ENCODE results near the gene WBP2. TPM values are rescaled to one million over a fixed set of nuclear protein-coding genes. Genes with fewer than 3 reads are reported as not detected.
A peak's percentile ranks its signal among the peaks of the same experiment; 100 is the strongest.

The WBP2 gene
- total RNA-seq, 1 donor from 2014 or later = 17.9 TPM

DNA sequence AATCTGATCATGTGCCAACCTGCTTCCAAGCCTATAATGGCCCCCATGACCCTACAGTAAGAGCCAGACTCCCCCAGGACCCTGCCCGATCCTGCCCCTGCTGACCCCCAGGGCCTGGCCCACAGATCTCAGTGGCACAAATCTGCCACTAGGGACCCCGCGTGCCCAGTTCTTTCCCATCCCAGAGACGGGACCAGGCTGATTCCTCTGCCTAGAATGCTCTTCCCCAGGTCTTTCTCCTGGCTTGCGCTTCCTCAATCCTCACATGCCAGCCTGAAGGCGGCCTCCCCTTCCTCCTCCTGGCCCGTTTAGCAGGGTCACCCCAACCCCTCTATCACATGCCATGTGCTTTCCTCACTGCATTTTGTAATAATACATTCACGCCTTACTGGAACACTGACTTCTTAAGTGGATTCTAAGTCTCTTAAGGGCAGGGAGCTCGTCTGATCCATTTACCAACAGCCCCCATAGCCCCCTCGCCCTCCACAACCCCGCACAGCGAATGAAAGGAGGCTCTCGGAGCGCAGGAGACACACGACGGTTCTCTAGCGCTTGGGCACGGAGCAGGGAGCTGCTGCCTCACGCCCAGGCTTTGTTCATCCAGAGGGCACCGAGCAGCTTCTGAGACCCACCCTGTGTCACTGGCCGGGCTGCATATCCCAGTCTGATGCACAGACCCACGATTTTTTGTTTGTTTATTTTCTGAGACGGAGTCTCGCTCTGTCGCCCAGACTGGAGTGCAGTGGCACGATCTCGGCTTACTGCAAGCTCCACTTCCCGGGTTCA, 40.4 kb upstream of the WBP2 start:
- TF ChIP-seq, protein P1, sequence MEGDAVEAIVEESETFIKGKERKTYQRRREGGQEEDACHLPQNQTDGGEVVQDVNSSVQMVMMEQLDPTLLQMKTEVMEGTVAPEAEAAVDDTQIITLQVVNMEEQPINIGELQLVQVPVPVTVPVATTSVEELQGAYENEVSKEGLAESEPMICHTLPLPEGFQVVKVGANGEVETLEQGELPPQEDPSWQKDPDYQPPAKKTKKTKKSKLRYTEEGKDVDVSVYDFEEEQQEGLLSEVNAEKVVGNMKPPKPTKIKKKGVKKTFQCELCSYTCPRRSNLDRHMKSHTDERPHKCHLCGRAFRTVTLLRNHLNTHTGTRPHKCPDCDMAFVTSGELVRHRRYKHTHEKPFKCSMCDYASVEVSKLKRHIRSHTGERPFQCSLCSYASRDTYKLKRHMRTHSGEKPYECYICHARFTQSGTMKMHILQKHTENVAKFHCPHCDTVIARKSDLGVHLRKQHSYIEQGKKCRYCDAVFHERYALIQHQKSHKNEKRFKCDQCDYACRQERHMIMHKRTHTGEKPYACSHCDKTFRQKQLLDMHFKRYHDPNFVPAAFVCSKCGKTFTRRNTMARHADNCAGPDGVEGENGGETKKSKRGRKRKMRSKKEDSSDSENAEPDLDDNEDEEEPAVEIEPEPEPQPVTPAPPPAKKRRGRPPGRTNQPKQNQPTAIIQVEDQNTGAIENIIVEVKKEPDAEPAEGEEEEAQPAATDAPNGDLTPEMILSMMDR (IDR thresholded peaks at IDR 0.05; ENCODE audit: insufficient read depth, low read length, severe bottlenecking) = peak; percentile 19
- DNase-seq (ENCODE audit: low read depth) (no peak), FAIRE-seq (peak; percentile 23)
- H3K27me3 ChIP-seq (ENCODE audit: control insufficient read depth, insufficient read depth, low read length) = no peaks in the 10 kb centered on the region
- H3K36me3 ChIP-seq (ENCODE audit: control insufficient read depth, insufficient read depth, low read length) = peaks cover 22% of the 10 kb centered on the region
- H3K4me3 ChIP-seq (ENCODE audit: low read depth, low read length) = peak overlapping the region; percentile 74

GRCh38 chr17:75894049-75894733, 39.1 kb upstream of the WBP2 start:
- DNase-seq (ENCODE audit: low read depth) (no peak), FAIRE-seq (peak; percentile 89)
- TF ChIP-seq, protein P1 (IDR thresholded peaks at IDR 0.05; ENCODE audit: insufficient read depth, low read length, severe bottlenecking) = no peak
- Histone ChIP-seq H3K4me3 (ENCODE audit: low read depth, low read length) (no peak overlapping the region), H3K27me3 (ENCODE audit: control insufficient read depth, insufficient read depth, low read length) (no peaks in the 10 kb centered on the region), H3K36me3 (ENCODE audit: control insufficient read depth, insufficient read depth, low read length) (peaks cover 13% of the 10 kb centered on the region)

DNA sequence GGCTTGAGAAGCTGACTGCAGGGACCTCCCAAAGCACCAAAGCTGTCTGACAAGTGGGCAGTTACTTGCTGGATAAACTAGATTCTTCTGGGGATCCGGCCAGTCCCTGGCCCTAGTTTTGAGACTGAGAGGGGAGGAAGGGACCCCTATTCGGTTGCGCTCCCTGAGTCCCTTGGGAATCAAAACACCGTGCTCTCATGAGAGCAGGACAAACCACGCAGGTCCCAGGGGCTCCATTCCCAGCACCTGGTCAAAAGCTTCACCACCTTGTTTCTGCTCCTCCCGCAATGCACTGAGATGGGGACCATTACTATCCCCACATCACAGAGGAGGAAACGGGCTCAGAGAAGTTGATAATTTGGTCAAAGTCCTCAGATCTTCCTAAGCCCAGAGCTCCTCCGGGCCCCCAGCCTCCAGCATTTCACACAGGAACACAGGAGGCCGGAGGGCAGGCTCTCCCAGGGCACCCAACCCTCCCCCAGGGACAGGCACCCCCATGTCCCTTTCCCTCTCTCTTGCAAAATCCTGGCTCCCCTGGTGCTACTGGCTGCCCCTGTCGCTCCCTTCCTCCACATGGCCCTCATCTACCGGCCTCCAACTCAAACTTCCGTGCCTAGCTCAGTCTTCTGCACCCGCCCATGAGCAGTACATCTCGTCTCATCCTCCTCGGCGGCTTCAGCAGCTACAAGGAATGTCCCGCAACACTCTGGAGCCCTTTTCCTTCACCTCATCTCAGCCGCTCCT, 38.3 kb upstream of the WBP2 start:
- peaks cover 10% of the 10 kb centered on the region for H3K36me3 ChIP-seq (ENCODE audit: control insufficient read depth, insufficient read depth, low read length)
- H3K27me3 ChIP-seq (ENCODE audit: control insufficient read depth, insufficient read depth, low read length) = no peaks in the 10 kb centered on the region
- FAIRE-seq (no peak), DNase-seq (ENCODE audit: low read depth) (no peak)
- TF ChIP-seq, protein P1 (IDR thresholded peaks at IDR 0.05; ENCODE audit: insufficient read depth, low read length, severe bottlenecking) = no peak
- H3K4me3 ChIP-seq (ENCODE audit: low read depth, low read length) = no peak overlapping the region

DNA sequence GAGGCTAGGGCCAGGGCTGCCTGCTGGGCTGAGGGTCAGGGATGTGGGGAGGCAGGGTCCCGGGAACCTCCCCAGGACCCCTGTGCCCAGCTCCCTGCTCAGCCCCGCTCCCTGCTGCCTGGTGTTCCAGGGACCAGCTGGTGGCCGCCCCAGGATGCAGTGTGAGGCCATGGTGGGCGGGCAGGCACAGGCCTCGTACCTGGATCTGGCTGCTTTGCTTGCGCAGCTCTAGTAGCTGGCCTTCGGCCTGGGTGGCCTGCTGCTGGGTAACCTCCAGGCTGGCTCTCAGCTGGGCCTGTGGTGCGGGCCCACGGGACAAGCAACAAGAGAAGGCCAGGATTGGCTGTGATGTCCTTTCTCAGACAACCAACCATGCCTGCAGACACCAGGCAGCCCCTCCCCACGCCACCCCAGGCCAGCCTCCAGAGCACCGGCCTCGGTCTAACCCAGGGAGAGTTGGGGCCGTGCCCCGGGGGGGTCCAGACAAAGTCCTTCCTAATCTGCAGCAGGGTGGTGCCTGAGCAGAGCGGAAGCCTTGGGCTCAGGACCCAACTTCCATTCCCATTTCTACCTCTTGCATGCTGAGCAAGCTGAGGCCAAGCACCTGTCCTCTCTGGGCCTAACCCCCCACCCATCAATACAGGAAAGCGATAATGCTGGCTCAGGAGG, 37.6 kb upstream of the WBP2 start:
- peaks cover 9% of the 10 kb centered on the region for H3K36me3 ChIP-seq (ENCODE audit: control insufficient read depth, insufficient read depth, low read length)
- DNase-seq (ENCODE audit: low read depth) = no peak
- TF ChIP-seq, protein P1 (IDR thresholded peaks at IDR 0.05; ENCODE audit: insufficient read depth, low read length, severe bottlenecking) = no peak
- H3K27me3 ChIP-seq (ENCODE audit: control insufficient read depth, insufficient read depth, low read length) = no peaks in the 10 kb centered on the region
- H3K4me3 ChIP-seq (ENCODE audit: low read depth, low read length) = no peak overlapping the region
- FAIRE-seq = no peak

DNA sequence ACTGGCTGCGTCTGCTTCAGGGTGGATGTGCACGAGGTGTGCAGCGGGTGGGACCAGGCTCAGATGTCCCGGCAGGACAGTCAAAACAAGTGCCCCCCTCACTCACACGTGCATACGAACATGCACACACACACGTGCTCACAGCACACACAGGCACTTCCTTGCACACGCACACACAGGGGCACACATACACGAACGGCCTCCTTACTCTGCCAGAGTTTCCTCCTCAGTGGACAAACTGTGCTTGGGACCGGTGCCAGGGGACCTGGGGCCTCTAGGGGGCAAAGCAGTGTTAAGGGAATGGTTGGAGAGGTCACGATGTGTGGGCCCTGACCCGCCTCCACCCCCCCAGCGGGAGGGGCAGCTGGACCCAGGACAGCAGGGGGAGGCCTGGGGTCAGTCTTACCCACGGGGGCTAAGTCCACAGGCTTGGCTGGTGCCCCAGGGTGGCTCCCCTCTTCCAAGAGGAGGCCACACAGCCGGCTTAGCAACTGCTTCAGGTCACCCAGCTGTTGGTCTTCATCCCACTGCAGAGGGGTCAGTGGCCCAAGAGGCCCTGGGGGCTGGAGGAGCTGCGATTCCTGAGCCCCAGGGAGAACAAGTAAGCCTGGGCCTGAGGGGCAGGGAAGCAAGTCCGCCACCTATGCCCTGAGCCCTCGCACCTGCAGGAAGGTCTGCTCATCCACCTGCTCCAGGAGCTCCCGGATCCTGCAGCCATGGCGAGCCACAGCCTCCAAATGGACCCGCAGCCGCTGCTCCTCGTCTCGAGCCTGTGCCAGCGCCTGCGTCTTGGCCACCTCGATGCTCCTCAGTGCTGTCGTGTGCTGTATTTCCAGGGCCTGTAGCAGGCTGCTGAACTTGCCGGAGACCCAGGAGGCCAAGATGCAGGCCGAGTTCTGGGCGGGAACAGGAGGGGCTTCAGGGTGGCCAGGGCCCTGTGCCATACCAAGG, 36.7 kb upstream of the WBP2 start:
- H3K36me3 ChIP-seq (ENCODE audit: control insufficient read depth, insufficient read depth, low read length) = peaks cover 9% of the 10 kb centered on the region
- DNase-seq (ENCODE audit: low read depth) (no peak), FAIRE-seq (no peak)
- H3K4me3 ChIP-seq (ENCODE audit: low read depth, low read length) = no peak overlapping the region
- TF ChIP-seq, protein P1 (IDR thresholded peaks at IDR 0.05; ENCODE audit: insufficient read depth, low read length, severe bottlenecking) = no peak
- no peaks in the 10 kb centered on the region for H3K27me3 ChIP-seq (ENCODE audit: control insufficient read depth, insufficient read depth, low read length)

Data from bronchial epithelial cell (primary cell).